RWPE2 (cell line): Measurements from ENCODE around the gene SBF1.
A peak's percentile ranks its signal among the peaks of the same experiment; 100 is the strongest.

Source experiments
- ATAC-seq: fragments of 200-7000 bp; cut with Tn5 transposase; 3 replicates; pipeline ENCODE4 v1.9.1; 2021; ENCODE audit warnings: low read depth
- DNase-seq: peaks from one replicate; pipeline ENCODE4 v3.0.0-alpha.2; 2020; ENCODE audit warnings: low spot score
- H3K27ac ChIP-seq: fragments of 450-650 bp; 2 replicates; pipeline ENCODE4 v1.5.1; 2017; ENCODE audit warnings: mild to moderate bottlenecking; ENCODE audit not compliant: poor library complexity, severe bottlenecking
- H3K27me3 ChIP-seq: fragments of 250-450 bp; sonication (Bioruptor Pico); 2 replicates; pipeline ENCODE4 v1.5.1; 2021; ENCODE audit warnings: mild to moderate bottlenecking, moderate library complexity; ENCODE audit not compliant: insufficient read depth, poor library complexity, severe bottlenecking
- H3K36me3 ChIP-seq: fragments of 250-450 bp; sonication (Bioruptor Pico); 2 replicates; pipeline ENCODE4 v1.5.1; 2020; ENCODE audit warnings: low read depth, mild to moderate bottlenecking, moderate library complexity
- H3K4me1 ChIP-seq: fragments of 250-450 bp; sonication (Bioruptor Pico); 2 replicates; pipeline ENCODE4 v1.5.1; 2021; ENCODE audit warnings: mild to moderate bottlenecking, moderate library complexity; ENCODE audit not compliant: insufficient read depth, poor library complexity, severe bottlenecking
- H3K4me3 ChIP-seq: fragments of 250-450 bp; sonication (Bioruptor Pico); 2 replicates; pipeline ENCODE4 v1.5.1; 2021; ENCODE audit warnings: mild to moderate bottlenecking, moderate library complexity; ENCODE audit not compliant: severe bottlenecking
- H3K9me3 ChIP-seq: fragments of 250-450 bp; sonication (Bioruptor Pico); 2 replicates; pipeline ENCODE4 v1.5.1; 2021; ENCODE audit warnings: mild to moderate bottlenecking, moderate library complexity; ENCODE audit not compliant: severe bottlenecking
- TF ChIP-seq, protein P1 (sequence below): fragments of 450-650 bp; IDR thresholded peaks from one replicate; pipeline ENCODE4 v1.5.1; 2017; ENCODE audit warnings: mild to moderate bottlenecking, moderate library complexity; ENCODE audit not compliant: poor library complexity, severe bottlenecking

SBF1 gene

DNA sequence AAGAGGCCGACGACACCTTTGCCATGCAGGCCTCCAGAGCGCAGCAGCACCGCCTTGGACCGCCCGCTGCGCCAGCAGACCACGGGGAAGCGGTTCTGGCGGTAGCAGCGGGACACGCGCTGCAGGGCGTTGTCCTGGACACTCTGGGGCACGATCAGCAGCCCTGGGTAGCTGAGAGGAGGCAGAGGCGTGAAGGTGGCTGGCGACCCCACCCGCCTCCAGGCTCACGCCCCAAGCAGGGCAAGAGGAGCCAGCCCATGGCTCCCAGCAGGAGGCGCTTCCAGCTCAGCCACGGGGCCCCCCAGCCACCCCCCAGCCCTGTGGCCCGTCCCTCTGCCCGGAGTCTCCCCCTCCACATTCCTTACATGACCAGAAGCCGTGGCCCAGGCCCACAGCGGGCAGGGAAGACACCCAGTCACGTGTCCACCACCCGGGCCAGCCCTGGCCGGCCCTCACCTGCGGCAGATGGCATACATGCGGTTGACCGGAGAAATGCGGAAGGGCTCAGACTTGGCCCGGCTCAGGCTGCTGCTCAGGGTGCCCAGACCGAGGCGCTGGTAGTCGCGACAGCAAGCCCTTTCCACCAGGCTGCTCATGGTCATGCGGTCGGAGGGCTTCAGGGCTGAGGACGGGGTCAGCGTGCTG lies 15.2 kb downstream of the SBF1 start:
- Histone ChIP-seq H3K27ac (no peak overlapping the region), H3K27me3 (no peaks in the 10 kb centered on the region), H3K4me3 (no peak overlapping the region), H3K36me3 (peaks cover 51% of the 10 kb centered on the region), H3K9me3 (no peaks in the 10 kb centered on the region), H3K4me1 (peaks cover 4% of the 10 kb centered on the region)
- ATAC-seq = no peak
- TF ChIP-seq, protein P1, sequence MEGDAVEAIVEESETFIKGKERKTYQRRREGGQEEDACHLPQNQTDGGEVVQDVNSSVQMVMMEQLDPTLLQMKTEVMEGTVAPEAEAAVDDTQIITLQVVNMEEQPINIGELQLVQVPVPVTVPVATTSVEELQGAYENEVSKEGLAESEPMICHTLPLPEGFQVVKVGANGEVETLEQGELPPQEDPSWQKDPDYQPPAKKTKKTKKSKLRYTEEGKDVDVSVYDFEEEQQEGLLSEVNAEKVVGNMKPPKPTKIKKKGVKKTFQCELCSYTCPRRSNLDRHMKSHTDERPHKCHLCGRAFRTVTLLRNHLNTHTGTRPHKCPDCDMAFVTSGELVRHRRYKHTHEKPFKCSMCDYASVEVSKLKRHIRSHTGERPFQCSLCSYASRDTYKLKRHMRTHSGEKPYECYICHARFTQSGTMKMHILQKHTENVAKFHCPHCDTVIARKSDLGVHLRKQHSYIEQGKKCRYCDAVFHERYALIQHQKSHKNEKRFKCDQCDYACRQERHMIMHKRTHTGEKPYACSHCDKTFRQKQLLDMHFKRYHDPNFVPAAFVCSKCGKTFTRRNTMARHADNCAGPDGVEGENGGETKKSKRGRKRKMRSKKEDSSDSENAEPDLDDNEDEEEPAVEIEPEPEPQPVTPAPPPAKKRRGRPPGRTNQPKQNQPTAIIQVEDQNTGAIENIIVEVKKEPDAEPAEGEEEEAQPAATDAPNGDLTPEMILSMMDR = no peak
- no peak for DNase-seq

DNA sequence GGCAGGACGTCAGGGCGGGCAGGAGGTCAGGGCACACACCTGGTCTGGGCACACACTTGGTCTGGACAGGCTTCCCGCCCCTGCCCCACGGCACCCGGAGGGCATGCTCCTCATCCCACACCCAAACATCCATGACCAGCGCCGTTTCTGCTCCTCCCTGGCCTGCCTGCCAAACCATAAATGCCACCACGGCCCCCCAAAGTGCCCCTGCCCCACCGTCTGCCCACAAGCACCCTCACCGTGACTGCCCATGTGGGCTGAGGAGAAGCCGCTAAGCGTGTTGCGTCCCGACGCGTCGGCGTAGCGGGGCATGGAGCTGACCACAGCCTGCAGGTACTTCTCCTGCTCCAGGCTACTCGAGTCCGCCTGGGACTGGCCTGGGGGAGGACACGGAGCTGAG lies 15.8 kb downstream of the SBF1 start:
- H3K4me3 ChIP-seq = no peak overlapping the region
- H3K27me3 ChIP-seq = no peaks in the 10 kb centered on the region
- peaks cover 4% of the 10 kb centered on the region for H3K4me1 ChIP-seq
- H3K9me3 ChIP-seq = no peaks in the 10 kb centered on the region
- ATAC-seq = no peak
- no peak overlapping the region for H3K27ac ChIP-seq
- no peak for DNase-seq
- H3K36me3 ChIP-seq = peaks cover 51% of the 10 kb centered on the region
- TF ChIP-seq, protein P1 = no peak

DNA sequence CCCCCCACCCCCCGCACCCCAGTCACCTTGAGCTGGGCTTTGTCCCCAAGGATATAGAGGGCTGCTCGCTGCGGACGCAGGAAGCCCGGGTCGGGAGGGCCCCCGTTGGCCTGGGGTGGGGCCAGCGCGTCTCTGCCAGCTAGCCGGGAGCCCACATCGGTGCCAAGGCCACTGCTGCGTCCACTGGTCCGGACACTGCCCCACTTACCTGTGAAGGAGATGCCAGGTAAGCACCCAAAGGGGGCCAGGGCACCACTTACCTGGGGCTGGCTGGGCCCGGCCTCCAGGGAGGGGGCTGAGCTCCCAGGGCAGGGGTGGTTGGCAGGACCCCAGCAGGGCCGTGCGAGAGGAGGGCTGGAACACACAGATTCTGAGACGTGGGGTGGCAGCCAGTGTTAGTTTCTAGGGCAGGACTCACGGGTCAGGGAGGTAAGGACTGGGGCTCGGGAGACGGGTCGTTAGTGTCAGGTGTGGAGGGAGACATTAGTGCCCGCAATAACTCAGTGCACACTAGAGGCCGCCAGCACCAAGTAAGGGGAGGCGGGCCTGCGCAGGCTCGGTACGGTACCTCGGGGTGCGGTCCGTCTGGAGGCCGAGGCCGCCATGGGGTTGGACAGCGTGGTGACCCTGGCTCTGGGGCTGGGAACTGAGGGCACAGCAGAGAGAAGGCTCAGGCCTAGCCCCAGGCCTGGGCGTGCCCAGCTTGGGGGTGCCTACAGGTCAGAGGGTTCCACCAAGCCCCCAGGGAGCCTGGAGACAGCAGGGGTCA lies 18.2 kb downstream of the SBF1 start:
- Histone ChIP-seq H3K27me3 (no peaks in the 10 kb centered on the region), H3K4me3 (no peak overlapping the region), H3K9me3 (no peaks in the 10 kb centered on the region), H3K4me1 (peaks cover 4% of the 10 kb centered on the region), H3K27ac (no peak overlapping the region), H3K36me3 (peaks cover 52% of the 10 kb centered on the region)
- TF ChIP-seq, protein P1 = peak; percentile 28
- DNase-seq = no peak
- no peak for ATAC-seq

DNA sequence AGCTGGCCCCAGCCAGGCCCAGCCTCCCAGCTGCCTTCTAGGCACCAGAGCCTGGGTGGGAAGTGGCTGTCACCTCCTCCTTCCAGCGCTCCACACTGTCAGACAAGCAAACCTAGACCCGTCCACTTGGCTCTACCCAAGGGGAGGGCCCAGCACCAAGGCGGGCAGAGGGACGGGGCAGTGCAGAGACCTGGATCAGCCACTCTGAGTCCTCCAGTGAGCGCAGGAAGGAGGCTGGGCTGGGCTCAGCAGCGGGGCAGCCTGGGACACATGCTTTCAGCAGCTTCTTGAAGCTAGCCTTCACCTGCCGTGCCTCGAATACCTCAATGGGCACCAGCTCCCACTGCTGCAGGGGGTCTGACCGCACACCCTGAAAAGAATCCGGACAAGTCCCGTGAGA lies 18.8 kb downstream of the SBF1 start:
- H3K36me3 ChIP-seq = peaks cover 50% of the 10 kb centered on the region
- ATAC-seq (no peak), DNase-seq (no peak)
- H3K4me1 ChIP-seq = peaks cover 2% of the 10 kb centered on the region
- H3K4me3 ChIP-seq = no peak overlapping the region
- no peaks in the 10 kb centered on the region for H3K9me3 ChIP-seq
- no peaks in the 10 kb centered on the region for H3K27me3 ChIP-seq
- H3K27ac ChIP-seq = no peak overlapping the region
- TF ChIP-seq, protein P1 = no peak

DNA sequence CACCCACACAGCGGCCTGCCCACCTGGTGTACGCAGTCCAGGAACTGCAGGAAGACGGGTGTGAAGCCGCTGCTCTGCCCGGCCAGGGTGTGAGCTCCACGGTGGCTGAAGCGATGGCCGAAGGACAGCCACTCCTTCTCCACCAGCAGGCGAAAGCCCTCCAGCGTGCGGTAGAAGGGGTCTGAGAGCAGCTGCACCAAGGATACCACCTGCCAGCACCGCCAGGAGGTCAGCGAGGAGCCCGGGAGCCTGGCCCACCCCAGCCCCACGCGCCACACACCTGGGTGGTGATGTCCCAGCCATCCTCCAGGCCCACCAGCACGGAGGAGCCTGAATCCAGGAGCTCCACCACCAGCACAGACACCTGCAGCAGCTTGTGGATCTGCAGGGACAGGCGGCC lies 19.6 kb downstream of the SBF1 start:
- H3K36me3 ChIP-seq = peaks cover 47% of the 10 kb centered on the region
- DNase-seq = no peak
- TF ChIP-seq, protein P1 = no peak

More for the DNA sequence above, 19.6 kb downstream of the SBF1 start:
- H3K27me3 ChIP-seq = no peaks in the 10 kb centered on the region
- ATAC-seq = no peak
- no peaks in the 10 kb centered on the region for H3K9me3 ChIP-seq
- no peak overlapping the region for H3K27ac ChIP-seq
- no peaks in the 10 kb centered on the region for H3K4me1 ChIP-seq
- no peak overlapping the region for H3K4me3 ChIP-seq
